ENCODE results near the gene SCD5.

SCD5 gene

DNA sequence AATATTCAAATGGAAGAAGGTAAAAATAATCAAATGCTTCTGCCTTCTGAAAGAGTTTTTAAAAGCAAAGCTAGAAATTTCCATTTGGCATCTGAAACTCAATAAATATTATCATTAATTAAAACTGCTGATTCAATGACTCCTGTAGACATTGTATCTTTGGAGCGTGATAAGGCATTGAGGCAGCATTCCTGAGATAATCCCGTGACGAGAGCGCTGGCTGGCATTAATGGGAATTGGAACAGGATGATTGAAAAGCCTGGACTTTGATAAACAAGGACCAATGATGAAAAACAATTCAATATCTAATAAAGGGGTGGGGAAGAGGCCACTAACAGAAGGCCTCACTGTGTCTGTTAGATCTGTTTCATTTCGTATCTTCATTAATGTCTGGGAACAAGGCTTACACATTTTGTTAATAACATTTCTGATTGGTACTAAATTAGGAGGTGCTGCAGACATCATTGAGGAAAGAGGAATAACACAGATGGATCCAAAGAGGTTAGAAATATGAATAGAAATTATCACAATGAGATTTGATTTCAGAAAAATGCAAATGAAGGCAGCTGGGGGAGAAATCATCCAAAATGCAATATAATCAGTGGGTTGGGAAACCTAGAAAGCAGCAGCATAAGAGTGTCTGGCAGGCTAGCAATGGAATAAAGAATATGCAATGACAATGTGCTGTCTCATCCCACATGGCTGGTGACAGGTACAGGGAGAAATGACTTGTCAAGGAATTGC lies 102.3 kb downstream of the SCD5 start:
- no peak for TF ChIP-seq CTCF (IDR thresholded peaks at IDR 0.05; ENCODE audit: low read depth, low read length)
- H3K4me3 ChIP-seq (ENCODE audit: low read depth, low read length): no peak overlapping the region

- no peak overlapping the region for H3K4me3 ChIP-seq (ENCODE audit: low read depth, low read length)
- no peak for TF ChIP-seq CTCF (IDR thresholded peaks at IDR 0.05; ENCODE audit: low read depth, low read length)
These were observed 103.7 kb downstream of the SCD5 start for GRCh38 chr4:82694892-82695291.

DNA sequence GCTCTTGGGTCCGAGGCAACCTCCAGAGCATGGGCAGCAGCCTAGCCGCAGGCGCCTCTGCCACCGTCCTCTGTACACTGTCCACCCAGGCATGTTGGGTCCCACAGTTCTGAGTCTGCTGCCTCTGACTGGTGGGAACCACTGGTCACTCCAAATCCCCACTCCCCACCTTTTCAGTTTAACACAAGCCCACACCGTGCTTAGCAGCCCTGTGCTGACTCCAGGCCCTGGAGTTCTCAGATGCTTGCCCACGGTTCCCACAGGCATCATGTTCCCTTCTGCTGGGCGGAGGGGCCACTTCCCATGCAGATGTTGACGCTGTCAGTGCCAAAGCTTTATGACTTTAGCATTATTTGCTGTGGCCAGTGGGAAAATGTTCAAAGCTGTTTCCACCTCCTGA lies 104.5 kb downstream of the SCD5 start:
- TF ChIP-seq CTCF (IDR thresholded peaks at IDR 0.05; ENCODE audit: low read depth, low read length): no peak
- H3K4me3 ChIP-seq (ENCODE audit: low read depth, low read length): no peak overlapping the region

DNA sequence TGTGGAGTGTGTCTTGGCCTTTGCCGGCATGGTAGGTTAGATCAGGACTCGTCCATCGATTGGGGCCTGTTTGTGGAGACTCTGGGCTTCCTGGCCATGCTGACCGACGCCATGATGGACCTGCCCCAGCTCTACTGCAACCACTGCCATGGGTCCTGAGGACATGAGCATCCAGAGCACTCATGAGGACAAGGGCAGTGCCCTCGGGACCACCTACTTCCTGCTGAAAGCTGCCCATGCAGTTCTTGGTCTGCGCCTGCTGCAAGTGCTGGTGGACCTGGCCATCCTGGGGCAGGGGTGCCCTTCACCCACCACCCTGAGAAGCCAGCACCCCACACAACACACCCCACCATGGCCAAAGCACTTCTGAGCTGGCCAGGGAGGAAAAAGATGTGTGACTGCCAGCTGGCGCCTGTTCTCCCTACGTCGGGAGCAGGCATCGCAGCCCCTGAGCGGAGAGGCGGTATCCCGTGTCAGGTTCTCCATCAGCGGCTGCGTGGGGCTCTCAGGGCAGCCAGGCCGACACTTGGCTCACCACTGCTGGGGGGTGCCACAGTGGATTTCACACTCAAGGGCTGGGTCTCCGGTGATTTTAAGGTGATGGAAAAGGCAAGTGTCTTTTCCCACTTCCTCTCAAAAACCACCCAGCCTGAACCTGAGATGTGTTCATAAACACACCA lies 106.4 kb downstream of the SCD5 start:
- no peak for TF ChIP-seq CTCF (IDR thresholded peaks at IDR 0.05; ENCODE audit: low read depth, low read length)
- no peak overlapping the region for H3K4me3 ChIP-seq (ENCODE audit: low read depth, low read length)

GRCh38 chr4:82691431-82691830 lies 107.2 kb downstream of the SCD5 start:
- TF ChIP-seq CTCF (IDR thresholded peaks at IDR 0.05; ENCODE audit: low read depth, low read length): no peak
- no peak overlapping the region for H3K4me3 ChIP-seq (ENCODE audit: low read depth, low read length)

DNA sequence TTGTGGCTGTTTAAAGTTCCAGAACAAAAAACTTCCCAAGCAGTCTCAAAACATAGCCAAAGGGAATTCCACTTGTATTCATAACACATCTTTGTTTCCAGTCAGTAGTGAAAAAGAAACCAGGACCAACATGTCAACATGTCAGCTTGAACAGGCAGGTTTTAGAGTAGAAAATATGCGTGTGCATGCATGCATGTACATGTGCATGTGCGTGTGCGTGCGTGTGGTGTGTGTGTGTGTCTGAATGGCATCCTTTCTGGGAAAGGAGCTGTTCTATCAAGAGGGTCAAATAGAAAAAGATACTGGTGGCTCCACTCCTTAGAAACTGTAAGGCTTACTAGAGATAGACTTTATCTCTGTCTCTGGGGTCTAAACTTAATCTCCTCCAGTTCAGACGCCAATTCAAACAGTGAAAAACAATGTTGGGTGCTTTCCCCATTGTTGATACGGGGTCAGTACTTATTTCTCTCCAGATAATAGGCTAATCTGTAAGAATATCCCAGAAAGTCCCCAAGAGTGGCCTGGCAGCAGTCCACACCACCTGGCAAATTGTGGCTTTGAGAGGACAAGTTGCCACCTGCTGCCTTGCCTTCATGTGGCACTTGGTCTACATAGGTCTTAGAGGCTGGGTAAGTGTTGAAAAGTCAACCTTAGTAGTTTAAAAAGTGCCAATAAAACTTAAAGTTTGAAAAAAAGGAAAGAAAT lies 110.4 kb downstream of the SCD5 start:
- no peak overlapping the region for H3K4me3 ChIP-seq (ENCODE audit: low read depth, low read length)
- no peak for TF ChIP-seq CTCF (IDR thresholded peaks at IDR 0.05; ENCODE audit: low read depth, low read length)

GRCh38 chr4:82687531-82687930 lies 111.1 kb downstream of the SCD5 start:
- TF ChIP-seq CTCF (IDR thresholded peaks at IDR 0.05; ENCODE audit: low read depth, low read length): no peak
- no peak overlapping the region for H3K4me3 ChIP-seq (ENCODE audit: low read depth, low read length)

Data from WI38 (cell line).